Breast epithelium (tissue), 3 donors: ENCODE measurements around the gene CAPNS1.

Experiments
- POLR2A ChIP-seq: fragments of 450-650 bp; IDR thresholded peaks from one replicate; pipeline ENCODE4 v1.6.1; 2016; ENCODE audit warnings: antibody characterized with exemption, mild to moderate bottlenecking, moderate library complexity
- POLR2AphosphoS5 ChIP-seq, 3 donors: sonication (generic); formaldehyde crosslinking; IDR thresholded peaks; one replicate each; pipeline ENCODE4 v1.6.1; 2017; ENCODE audit warnings: antibody characterized with exemption in 3 of 3
- TF ChIP-seq, protein P1 (sequence below), 3 donors: fragments of 450-650 bp; IDR thresholded peaks; one replicate each; pipeline ENCODE4 v1.5.1; 2016 to 2017; ENCODE audit warnings: antibody characterized with exemption in 3 of 3, mild to moderate bottlenecking in 3 of 3, moderate library complexity in 3 of 3

DNA sequence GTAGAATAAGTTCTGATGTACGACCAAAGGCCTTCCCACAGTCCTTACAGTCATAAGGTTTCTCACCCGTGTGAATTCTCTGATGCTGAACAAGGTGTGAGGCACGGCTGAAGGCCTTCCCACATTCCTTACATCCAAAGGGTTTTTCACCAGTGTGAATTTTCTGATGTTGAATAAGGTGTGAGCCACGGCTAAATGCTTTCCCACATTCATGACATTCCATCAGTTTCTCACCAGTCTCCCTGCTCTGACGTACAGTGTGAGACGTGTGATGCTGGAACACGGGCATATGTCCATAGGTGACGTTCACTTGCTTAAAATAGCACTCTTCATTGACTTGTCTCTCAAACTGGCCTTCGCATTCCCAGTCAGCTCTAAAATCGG is 43.4 kb downstream of the CAPNS1 start:
- TF ChIP-seq, protein P1, sequence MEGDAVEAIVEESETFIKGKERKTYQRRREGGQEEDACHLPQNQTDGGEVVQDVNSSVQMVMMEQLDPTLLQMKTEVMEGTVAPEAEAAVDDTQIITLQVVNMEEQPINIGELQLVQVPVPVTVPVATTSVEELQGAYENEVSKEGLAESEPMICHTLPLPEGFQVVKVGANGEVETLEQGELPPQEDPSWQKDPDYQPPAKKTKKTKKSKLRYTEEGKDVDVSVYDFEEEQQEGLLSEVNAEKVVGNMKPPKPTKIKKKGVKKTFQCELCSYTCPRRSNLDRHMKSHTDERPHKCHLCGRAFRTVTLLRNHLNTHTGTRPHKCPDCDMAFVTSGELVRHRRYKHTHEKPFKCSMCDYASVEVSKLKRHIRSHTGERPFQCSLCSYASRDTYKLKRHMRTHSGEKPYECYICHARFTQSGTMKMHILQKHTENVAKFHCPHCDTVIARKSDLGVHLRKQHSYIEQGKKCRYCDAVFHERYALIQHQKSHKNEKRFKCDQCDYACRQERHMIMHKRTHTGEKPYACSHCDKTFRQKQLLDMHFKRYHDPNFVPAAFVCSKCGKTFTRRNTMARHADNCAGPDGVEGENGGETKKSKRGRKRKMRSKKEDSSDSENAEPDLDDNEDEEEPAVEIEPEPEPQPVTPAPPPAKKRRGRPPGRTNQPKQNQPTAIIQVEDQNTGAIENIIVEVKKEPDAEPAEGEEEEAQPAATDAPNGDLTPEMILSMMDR (IDR thresholded peaks at IDR 0.05), result no peak
- TF ChIP-seq POLR2A, result no peak
- TF ChIP-seq POLR2AphosphoS5 (IDR thresholded peaks at IDR 0.05), result no peak
